EH (cell line): Measurements from ENCODE around the gene WHRN.
A peak's percentile ranks its signal among the peaks of the same experiment; 100 is the strongest.

Experiments
- DNase-seq: peaks from one replicate; pipeline ENCODE4 v3.0.0-alpha.2; 2015; ENCODE audit warnings: low read depth

WHRN gene

DNA sequence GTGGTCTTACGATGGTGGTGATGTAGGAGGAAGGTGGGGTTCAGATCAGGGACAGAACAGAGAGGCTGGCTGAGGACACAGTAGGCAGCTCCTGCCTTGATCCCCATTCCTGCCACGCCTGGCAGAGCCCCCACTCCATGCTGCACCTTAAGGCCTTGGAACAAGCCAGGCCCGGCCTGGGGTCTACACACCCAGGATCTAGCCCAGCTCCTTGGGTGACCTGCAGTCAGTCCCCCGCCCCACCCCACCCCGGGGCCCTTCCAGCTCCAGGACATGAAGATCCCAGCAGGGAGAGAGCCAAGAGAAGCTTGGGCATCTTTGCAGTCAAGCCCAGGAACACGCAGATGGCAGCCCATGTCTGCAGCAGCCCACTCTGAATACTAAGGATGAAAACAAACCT, 34.7 kb downstream of the WHRN start:
- DNase-seq: no peak

DNA sequence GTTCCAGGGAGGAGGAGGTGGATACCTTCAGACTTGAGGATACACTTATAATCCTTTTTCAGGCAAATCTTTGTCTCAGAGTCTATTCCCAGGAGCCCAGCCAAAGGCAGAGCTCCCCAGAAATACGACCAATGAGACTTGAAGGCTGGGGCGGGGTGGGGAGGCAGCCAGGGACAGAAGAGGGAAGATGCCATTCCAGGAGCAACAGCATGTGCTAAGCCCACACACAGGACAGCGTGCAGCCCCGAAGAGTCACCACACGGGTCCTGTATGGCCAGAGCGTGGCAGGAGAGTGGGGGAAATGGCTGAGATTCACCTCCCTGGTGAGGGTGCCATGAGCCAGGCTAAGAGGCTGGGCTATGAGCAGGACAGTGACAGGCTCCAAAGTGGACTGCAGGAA, 35.2 kb downstream of the WHRN start:
- DNase-seq: no peak

DNA sequence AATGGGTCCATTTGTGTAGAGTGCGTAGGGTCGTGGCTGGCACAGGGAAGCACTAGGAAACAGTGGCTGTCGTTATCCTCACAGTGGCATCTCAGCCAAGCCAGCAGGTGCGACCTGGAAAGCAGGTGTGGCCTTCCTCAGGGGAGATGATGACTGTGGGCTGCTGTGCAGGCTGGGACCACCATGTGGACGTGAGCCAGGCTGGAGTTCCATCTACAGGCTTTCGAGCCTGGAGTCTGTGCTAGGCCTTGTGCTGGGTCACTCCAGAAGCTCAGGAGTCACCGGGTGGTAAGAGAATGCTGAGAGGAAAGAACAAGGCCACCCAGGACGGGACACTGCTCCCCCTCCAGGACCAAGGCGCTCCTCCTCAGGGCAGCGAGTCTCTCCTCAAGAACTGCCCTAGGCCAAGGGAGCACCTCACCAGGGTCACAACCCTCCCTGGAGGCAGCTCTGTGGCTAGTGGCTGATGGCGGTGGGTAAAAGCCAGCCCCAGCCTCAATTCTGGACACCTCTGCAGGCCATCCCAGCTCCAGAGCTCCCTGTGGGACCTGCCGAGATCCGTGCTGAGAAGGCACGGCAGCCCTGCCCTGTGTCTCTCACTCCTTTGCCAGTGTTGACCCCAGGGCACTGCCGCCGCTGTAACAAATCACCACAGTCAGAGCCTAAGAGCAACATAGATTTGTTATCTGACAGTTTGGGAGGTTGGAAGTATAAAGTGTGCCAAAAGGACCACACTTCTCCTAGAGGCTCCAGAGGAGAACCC, 36.0 kb downstream of the WHRN start:
- no peak for DNase-seq

DNA sequence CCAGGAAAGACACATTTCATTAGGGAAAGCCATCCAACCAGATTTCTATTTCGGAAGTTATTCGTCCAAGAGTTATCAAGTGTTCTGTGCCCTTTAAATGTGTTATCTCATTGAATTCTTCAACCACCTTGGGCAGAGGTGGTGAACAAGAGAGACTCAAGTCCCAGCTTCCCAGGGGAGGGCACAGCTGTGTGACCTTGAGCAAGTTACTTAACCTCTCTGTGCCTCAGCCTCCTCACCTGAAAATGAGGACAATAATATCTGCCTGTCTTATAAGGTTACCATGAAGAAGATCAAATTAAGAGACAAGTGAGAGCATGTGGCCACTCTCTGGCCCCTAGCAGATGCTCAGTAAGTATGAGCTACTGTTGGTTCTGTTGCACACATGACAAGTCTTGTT, 37.4 kb downstream of the WHRN start:
- DNase-seq: no peak

DNA sequence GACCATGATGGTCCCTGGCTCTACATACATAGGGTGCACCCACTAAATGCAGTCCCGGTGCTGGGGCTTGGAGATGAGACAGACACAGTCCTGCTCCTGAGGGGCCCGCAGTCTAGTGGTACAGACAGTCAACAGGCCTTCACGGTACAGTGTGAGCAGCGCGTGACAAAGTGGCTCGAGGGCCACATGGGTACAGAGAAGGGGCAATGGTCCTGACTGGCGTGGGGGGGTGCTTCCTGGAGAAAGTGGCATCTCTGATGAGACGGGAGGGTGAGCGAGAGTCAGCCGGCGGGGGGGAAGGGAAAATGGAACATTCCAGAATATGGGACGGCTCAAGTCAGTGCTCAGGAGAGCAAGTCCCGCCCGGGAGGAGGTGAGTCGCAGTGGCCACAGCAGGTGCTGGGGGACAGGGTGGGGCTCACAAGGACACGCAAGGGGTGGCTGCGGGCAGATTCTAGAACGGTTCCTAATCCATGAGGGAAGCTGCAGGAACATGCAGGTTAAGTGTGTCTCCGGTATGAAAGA, 38.0 kb downstream of the WHRN start:
- DNase-seq: no peak

DNA sequence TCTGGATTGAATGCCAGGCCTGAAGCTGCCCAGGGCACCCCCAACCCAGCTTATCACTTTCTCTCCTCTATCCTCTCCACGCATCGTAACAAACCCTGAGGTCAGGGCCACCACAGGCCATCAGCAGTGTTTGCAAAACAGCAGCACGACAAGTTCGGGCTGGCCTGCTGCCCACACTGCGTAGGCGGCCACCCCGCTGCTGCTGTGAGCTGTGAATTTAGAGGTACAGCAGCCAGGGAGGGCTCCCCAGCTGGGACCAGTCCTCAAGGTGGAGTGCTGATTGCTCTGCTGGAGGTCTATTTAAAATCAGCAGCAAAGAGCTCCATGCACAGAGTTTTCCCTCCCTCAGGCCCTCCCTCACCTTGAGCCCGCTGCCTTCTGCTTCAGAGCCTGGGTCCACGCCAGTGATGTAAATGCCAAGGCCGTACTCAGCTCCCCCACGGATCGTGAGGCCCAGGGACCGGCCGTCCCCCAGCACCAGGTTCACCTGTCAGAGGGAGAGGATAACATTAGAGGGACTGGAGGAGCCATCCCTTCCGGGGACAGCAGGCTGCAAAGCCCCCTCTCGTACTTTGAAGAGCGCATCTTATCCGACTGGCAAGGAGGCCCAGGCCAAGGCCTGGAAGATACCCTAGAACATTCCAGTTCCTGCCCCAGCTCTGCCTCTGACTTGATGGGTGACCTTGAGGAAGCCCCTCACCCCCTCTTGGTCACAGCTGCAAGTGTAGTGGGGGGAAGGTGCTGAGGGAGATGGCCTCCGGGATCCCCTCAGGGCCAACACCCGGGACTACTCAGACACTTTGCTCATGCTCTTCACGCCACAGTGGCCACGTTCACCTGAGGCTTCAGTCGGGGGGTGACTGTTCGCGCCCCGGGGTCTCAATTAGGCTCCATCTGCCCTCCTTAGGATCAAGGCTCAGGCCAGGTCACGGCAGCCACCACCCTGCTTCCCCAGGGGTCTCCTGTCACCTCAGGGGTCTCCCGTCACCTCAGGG, 39.1 kb downstream of the WHRN start:
- DNase-seq: no peak

DNA sequence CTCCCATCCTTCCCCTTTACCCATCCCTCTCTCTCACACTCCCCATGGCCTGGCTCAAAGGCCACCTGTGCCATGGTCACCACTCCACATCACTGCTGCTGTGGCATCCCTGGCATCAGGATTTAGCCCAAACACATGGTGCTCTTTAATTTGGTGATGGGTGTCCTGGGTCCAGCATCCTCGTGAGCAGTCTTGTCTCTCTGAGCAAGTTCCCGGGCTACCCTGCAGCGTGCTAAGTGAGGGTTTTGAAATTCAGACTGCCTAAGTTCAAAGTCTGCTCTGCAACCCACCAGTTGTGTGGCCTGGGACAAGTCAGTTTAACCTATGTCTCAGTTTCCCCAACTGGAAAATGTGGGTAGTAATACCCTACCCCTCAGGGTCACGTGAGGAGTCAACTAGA, 39.9 kb downstream of the WHRN start:
- no peak for DNase-seq

DNA sequence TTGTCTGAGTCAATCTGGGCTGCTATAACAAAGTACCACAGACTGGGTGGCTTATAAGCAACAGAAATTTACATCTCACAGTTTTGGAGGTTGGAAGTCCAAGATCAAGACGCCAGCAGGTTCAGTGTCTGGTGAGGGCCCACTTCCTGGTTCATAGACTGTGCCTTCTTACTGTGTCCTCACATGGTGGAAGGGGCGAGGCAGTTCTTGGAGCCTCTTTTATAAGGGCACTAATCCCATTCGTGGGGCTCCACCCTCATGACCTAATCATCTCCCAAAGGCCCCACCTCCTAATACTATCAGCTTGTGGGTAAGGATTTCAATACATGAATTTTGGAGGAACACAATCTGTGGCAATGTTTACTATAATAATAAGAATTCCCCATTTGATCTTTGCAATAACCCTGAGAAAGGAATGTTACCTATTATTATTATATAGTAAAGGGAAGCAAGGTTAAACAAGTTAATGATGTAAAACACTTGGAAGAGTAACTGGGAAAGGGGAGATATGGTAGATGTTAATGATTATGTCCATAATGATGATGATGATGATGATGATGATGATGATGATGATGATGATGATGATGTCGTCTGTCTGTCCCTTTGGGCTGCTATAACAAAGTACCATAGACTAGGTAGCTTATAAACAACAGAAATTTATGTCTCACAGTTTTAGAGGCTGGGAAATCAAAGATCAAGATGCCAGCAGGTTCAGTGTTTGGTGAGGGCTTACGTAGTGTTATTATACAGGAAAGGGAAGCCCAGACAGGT, 40.8 kb downstream of the WHRN start:
- DNase-seq: no peak

DNA sequence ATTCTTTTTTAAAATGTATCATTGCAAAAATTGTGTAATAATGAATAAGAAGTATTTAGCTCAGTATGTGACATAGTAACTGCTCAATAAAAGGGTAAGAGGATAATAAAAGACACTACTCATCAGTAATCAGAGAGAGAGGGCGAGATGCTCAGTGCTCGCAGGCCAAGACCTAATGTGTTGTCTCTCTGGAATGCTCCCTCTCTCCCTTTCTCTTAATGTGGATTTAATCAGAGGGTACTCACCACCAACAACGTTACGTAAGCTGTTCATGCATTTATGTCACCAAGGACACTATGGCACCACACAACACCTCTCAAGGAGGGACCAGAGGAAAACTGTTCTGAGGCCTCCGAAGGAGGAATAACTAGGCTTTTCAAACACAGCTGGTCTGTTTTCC, 42.5 kb downstream of the WHRN start:
- DNase-seq: peak; percentile 33

DNA sequence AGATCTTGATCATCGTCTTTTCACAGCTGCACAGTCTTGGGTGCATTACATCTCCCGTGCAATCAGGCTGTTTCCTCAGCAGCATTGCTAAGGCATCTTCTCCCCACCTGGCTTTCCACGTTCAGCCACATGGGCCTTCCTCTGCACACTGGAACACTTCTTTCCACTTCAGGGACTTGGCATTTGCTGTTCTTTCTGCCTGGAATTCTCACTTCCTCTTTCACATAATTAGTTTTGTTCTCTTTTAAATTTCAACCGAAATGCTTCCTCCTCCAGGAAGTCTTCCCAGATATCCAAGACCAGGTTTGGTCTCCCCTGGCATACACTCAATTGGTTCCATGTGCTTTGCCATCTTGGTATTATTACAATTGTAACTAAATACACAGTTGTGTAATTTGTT, 43.8 kb downstream of the WHRN start:
- DNase-seq: no peak

DNA sequence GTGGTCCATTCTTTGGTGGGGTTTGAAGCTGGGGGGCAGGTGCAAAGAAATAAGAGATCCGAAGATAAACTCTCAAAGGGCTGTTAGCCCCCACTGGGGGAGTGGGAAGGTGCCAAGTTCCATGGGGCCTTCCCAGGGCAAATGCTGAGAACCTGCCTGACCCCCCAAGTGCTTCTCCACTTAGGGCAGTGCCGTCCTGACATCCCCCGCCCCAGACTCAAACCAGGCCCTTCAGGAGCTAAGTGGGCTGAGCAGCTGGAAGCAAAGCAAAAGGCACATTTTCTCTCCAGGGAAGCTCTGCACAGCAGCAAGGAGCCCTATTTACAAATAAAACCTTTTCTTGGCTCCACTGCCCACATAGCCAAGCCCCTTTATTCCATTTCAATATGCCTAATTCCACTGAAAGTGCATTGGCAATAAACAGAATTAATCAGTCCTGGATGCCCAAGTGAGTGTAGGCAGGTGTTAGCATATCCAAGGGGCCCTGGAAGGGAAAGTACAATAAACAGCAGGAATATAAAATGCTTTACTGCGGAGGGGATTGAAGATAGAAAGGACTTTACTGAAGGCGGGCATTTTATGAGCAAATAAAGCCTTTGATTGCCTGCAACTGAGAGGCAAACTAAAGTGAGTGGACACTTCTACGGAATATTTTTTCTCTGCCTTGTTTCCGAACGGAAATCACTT, 44.6 kb downstream of the WHRN start:
- DNase-seq: no peak

DNA sequence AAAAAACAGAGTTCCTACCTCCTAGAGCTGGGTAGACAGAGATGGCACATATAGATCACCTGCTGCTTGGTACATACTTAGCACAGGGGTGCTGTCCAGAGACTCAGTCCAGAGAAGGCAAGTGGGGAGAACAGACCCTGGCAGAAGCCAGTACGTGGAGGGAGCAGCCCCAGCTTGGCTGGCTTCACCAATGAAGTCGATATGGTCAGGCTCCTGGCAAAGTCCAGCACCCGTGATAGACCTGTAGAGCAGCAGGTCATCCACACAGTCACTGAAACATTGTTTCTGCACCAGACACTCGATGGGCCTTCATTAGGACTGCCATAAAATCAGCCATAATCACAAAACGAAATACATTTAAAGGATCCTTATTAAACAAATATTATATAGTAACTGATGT, 45.8 kb downstream of the WHRN start:
- DNase-seq: no peak

DNA sequence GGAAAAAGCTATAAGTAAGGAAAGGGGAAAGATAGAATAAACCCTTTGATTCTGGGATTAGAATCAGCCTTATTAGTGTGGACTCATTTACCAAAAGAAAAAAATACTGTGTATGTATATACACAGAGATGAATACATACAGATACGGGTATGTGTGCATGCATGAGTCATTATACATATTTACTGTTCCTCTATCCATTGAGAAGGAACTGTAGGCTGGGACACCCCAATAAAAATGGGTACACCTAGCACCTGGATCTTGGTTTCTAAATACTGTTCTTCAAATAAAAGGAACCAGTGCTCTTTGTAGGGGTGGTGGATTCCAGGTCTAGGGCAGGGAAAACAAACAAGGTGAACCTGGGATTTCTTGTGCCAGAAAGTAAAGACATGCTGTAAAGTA, 48.3 kb downstream of the WHRN start:
- DNase-seq: no peak

DNA sequence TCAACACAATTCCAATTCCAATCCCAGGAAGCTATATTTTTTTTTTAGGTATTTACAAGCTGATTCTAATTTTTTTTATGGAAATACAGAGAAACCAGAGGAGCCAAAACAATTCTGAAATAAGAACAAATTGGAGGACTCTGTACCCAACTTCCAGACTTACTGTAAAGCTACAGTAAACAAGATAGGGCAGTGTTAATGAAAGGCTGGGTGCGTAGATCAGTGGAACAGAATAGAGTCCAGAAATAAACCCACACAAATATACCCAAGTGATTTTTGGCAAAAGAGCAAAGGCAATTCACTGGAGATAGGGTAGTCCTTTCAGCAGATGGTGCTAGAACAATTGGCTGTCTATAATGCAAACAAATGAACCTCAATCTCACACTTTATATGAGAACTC, 50.6 kb downstream of the WHRN start:
- no peak for DNase-seq

DNA sequence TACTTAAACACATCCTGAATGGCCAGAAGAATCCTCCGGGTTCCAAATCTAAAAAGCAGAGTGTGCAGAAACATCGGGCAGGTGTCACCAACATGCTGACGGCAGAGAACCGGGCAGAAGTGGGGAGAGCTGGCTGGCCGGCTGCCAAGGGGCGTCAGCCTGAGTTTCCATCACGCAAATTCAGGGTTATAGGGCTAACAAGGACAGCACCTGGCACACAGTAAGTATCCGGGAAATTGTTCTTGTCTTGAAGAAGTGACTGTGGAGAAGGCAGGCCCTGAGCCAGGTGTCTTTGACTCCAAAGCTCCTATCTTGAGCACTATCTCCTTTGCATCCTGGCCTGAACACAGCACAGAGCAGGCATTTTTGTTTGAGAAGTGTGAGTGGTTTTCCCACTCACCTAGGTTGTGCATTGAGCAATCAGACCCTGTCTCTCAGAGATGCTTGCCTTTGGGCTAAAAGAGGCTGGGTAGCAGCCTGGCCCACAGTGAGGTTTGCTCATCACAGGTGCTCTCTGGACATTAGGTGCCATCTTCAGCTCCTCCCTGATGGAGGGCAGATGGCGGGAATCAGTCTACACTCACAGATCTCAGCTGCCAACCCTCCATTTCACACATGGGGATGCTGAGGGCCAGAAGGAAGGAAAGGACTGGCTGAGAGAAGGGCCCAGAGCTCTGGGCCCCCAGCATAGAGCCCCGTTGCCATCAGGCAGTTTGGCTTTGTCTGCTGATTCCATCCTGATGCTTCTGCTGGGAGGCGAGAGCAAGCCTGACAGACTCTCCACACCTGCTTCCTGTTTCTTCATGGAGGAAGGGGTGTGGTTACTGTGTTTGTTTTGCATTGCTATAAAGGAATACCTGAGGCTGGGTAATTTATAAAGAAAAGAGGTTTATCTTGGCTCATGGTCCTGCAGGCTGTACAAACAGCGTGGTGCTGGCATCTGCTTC, 52.8 kb downstream of the WHRN start:
- no peak for DNase-seq

DNA sequence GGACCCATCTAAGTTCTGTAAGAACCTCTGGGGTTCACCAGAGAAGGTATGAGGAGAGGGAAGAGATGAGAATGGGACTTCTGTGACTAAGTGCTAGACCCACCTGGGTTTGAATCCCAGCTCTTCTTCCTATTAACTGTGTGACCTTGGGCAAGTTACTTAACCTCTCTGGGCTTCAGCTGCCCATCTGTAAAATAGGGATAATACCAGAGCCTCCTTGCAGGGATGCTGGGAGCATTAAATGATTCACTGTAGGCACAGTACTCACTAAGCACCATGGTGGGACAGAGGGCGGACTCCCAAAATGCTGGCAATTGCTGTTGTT, 53.6 kb downstream of the WHRN start:
- DNase-seq: no peak

DNA sequence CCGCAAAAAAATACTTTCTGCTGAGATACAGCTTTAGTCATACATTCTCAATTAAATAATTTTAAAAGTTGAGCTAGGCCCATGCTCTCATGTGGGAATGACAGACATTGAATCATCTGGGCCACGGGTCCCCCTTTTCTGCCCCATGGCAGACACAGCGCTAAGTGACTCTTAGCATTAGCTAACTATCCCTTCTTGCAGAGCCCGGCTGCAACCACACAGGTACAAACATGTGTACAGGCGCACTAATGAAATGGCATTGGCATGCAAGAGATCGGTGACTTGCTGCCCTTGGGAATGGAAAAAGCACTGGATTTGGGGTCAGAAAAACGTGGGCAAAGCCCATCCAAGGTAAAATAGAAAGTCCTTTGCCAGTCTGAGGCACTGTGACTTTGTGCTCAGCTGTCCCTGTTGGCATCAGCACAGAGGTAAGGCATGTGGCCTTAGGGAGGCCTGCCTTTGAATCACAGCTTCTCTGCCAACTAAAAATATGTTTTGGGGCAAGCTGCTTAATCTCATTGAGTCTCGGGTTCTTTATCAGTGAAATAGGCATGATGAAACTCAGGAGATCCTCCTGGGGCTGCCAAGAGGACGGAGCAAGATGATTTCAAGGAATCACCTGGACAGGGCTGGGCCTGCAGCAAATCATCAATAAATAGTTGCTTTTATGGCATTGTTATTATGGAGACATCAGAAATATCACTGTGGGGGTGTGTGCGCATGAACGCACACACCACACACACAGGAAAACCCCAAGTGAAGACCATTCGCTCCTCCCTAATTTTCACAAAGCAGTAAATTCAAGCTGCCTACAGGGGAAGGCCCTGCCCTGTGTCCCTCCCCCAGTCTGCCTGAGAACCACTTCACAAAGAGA, 54.2 kb downstream of the WHRN start:
- no peak for DNase-seq

DNA sequence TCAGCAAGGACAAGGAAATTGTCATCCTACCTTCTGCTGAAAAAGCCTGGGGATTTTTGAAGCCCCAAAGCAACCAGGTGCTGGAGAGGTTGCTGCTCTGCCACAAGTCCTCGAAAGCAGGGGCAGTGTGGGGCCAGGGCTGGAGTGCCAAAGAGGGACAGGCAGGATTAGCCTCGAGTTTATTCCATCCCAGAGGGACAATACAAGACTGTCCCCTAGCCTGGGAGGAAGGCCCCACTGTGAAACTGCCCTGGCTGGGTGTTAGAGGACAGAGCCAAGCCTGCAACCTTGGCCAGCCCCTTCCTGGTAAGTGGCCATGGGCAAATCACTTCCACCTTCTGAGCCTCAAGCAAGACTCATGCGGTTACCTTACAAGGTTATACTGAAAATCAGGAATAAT, 55.1 kb downstream of the WHRN start:
- no peak for DNase-seq

DNA sequence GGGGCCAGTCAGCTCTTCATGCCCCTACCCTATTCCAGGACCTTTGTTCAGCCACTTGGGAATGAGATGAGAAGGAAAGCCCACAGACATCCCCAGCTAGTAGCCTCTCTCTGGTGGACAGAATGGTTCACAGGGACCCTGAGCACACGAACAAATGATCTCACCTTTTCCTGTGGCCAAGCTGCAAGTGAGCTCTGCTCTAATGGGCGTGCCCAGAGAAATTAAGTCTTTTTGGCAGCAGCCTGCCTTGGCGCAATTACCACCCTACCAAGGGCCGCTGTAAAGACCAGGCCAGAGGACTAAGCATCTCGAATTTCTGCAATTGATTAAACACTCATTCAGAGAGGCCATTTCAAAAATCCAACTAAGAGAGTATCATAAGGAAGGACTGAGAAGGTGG, 56.0 kb downstream of the WHRN start:
- no peak for DNase-seq

DNA sequence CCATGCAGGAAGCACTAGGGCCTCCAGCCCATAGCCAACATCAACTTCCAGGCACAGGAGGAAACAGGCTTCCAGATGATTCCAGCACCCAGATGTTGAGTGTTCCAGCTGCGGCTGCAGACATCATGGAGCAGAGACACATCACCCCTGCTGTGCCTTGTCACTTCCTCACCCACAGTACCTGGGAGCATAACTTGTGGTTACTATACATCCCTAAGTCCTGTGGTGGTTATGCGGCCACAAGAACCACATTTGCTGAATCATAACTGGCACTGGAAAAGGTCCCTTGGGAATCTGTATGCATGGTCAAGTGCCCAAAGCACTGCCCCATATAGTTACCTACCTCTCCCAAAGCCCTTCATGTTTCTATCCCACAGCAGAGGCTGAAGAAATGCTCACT, 56.6 kb downstream of the WHRN start:
- peak; percentile 35 for DNase-seq
